Keratinocyte (primary cell): ENCODE data around the gene MFSD1. TPM values are rescaled to one million over a fixed set of nuclear protein-coding genes. Genes with fewer than 3 reads are reported as not detected.
A peak's percentile ranks its signal among the peaks of the same experiment; 100 is the strongest.

Experiments
- DNase-seq: peaks from one replicate; pipeline ENCODE4 v3.0.0-alpha.2; 2011; ENCODE audit warnings: low read depth, missing footprints, low spot score
- FAIRE-seq: peaks from 2 replicates; lab custom pipeline; 2011; peaks lifted over from hg19 to GRCh38; lab: Jason Lieb, UNC
- H2AFZ ChIP-seq: 2 replicates; pipeline ENCODE4 v1.6.0; 2012; ENCODE audit warnings: low read length, control low read depth, inconsistent platforms; ENCODE audit not compliant: control insufficient read depth
- H3K27ac ChIP-seq: 2 replicates; pipeline ENCODE4 v1.5.1; 2011; ENCODE audit warnings: low read length; ENCODE audit not compliant: control insufficient read depth, insufficient read depth
- H3K27me3 ChIP-seq: 3 replicates; pipeline ENCODE4 v1.6.0; 2011; ENCODE audit warnings: low read length; ENCODE audit not compliant: control insufficient read depth, insufficient read depth; ENCODE audit errors: extremely low read depth
- H3K36me3 ChIP-seq, 2 experiments: 2 replicates in 1 of 2; 3 replicates in 1 of 2; pipeline ENCODE4 v1.5.1; 2011; ENCODE audit warnings: low read length in 2 of 2, mild to moderate bottlenecking in 1 of 2; ENCODE audit not compliant: control insufficient read depth in 2 of 2, insufficient read depth in 2 of 2; ENCODE audit errors: extremely low read depth in 1 of 2
- H3K4me1 ChIP-seq: 3 replicates; pipeline ENCODE4 v1.5.1; 2011; ENCODE audit warnings: low read length; ENCODE audit not compliant: control insufficient read depth, insufficient read depth; ENCODE audit errors: extremely low read depth
- H3K4me2 ChIP-seq: 3 replicates; pipeline ENCODE4 v1.6.0; 2011; ENCODE audit warnings: low read depth, low read length; ENCODE audit not compliant: control insufficient read depth, insufficient read depth; ENCODE audit errors: extremely low read depth
- H3K4me3 ChIP-seq, 3 experiments: fragments of 200-600 bp in 1 of 3; sonication (generic) in 1 of 3; 2 replicates in 2 of 3; 3 replicates in 1 of 3; pipeline ENCODE4 v1.5.1; 2011 to 2016; ENCODE audit warnings: low read length in 3 of 3, mild to moderate bottlenecking in 3 of 3, control low read depth in 2 of 3, inconsistent platforms in 1 of 3, low read depth in 1 of 3, mixed read lengths in 1 of 3, mixed run types in 1 of 3, moderate library complexity in 1 of 3; ENCODE audit not compliant: control insufficient read depth in 2 of 3, insufficient read depth in 2 of 3; ENCODE audit errors: extremely low read depth in 1 of 3
- H3K79me2 ChIP-seq: 2 replicates; pipeline ENCODE4 v1.6.0; 2012; ENCODE audit warnings: low read length; ENCODE audit not compliant: control insufficient read depth, insufficient read depth
- H3K9ac ChIP-seq: 3 replicates; pipeline ENCODE4 v1.6.0; 2011; ENCODE audit warnings: low read length; ENCODE audit not compliant: control insufficient read depth, insufficient read depth; ENCODE audit errors: extremely low read depth
- H3K9me1 ChIP-seq: 3 replicates; pipeline ENCODE4 v1.6.0; 2011; ENCODE audit warnings: low read length; ENCODE audit not compliant: control insufficient read depth, insufficient read depth; ENCODE audit errors: extremely low read depth
- H3K9me3 ChIP-seq: 2 replicates; pipeline ENCODE4 v1.5.1; 2012; ENCODE audit warnings: low read depth, low read length; ENCODE audit not compliant: control insufficient read depth
- H4K20me1 ChIP-seq: 3 replicates; pipeline ENCODE4 v1.6.0; 2011; ENCODE audit warnings: low read length; ENCODE audit not compliant: control insufficient read depth, insufficient read depth; ENCODE audit errors: extremely low read depth
- CTCF ChIP-seq, 3 experiments: IDR thresholded peaks in 1 of 3; conservative IDR thresholded peaks in 1 of 3; optimal IDR thresholded peaks in 1 of 3; 2 replicates in 2 of 3; 3 replicates in 1 of 3; pipeline versions ENCODE3 to v1.5.1; 2011; ENCODE audit warnings: low read length in 3 of 3, mild to moderate bottlenecking in 3 of 3, moderate library complexity in 2 of 3, control low read depth in 1 of 3, inconsistent platforms in 1 of 3; ENCODE audit not compliant: insufficient read depth in 2 of 3; ENCODE audit errors: extremely low read depth in 1 of 3
- EZH2 ChIP-seq: IDR thresholded peaks from one replicate; pipeline ENCODE4 v1.6.1; 2012; ENCODE audit warnings: inconsistent platforms, mild to moderate bottlenecking, low read length, moderate library complexity
- dilution Hi-C: fragments of 300-500 bp; cut with MboI; formaldehyde crosslinking; loops from one replicate; pipeline ENCODE4 v1.7.0; 2020; ENCODE audit warnings: low sequenced_read_pairs; ENCODE audit not compliant: extremely low pct_ligation_motif_present
- polyA minus RNA-seq, 3 experiments: library from RNA; depleted of rRNA, polyadenylated mRNA; stranded (reverse); fragments of >200 nt; gene quantifications; 1 replicate in 1 of 3; 2 replicates in 1 of 3; 3 replicates in 1 of 3; pipeline ENCODE4 v1.2.3, GENCODE V29; 2011
- polyA plus RNA-seq, 5 experiments: library from polyadenylated mRNA; depleted of rRNA in 3 of 5; stranded (reverse) in 3 of 5; stranded (forward) in 1 of 5; unstranded in 1 of 5; fragments of >200 nt; gene quantifications; 1 replicate in 1 of 5; 2 replicates in 3 of 5; 3 replicates in 1 of 5; pipeline versions ENCODE4 v1.2.1 to v1.2.3, GENCODE V29; 2011 to 2012; ENCODE audit warnings: missing spikeins in 2 of 5, low read depth in 1 of 5, low replicate concordance in 1 of 5

Gene MFSD1
- polyA plus RNA-seq: 36.8 to 52.4 TPM (median 49.8 TPM) in 3 replicates
- polyA plus RNA-seq (2011; ENCODE audit: low read depth): 16.8 TPM
- 27.7 and 45.0 TPM in 2 replicates for polyA plus RNA-seq (2011; cell fraction: cytosol; rRNA removed)
- polyA plus RNA-seq (2011; cell fraction: nucleus; rRNA removed): 52.5 and 76.1 TPM in 2 replicates
- 23.6 and 29.1 TPM in 2 replicates for polyA plus RNA-seq (2012; ENCODE audit: low replicate concordance)
- polyA minus RNA-seq: 12.1 to 52.1 TPM (median 49.4 TPM) in 3 replicates
- polyA minus RNA-seq (2011; cell fraction: cytosol; rRNA and poly(A)+ RNA removed): 31.5 TPM
- 40.5 and 63.0 TPM in 2 replicates for polyA minus RNA-seq (2011; cell fraction: nucleus; rRNA and poly(A)+ RNA removed)

DNA sequence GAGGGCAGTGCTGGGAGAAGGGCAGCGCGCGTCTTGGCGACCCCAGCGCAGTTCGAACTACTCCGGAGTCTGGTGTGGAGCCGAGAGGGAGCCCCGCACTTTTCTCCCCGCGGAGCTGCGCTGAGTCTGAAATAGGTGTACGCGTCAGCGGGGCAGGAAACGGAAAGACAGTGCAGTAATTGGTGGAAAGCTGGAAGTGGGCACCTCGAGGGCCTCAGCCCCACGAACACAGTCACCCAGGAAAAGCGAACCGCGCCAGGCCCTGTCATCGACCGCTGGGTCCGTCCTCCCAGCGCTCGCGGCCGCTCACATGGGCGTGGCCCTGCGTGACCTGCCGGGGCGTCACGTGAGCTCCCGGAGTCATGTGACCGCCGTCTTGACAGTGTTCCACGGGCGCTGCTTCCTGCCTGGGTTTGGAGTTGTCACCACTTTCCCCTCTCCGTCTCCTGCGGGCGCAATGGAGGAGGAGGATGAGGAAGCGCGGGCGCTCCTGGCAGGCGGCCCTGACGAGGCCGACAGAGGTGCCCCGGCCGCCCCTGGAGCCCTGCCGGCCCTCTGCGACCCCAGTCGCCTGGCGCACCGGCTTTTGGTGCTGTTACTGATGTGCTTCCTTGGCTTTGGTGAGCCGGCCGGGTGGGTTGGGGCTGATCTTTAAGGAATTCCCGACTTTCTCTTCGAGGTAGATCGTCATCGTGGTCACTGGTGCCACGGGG is at the start of gene MFSD1:
Gene MFSD1 (plus strand): TSS at position 359 of the 713 bp plus-strand sequence. CDS start 99 bp downstream, at position 458.
- Histone ChIP-seq H3K9me3 (no peaks in the 10 kb centered on the region), H3K9ac (peak within 1 kb of the TSS; percentile 88), H3K79me2 (peaks cover 5% of the 10 kb centered on the region), H2AFZ (peak within 1 kb of the TSS; percentile 93), H3K4me3 (peak within 1 kb of the TSS; percentile 64 to 85 (median 83)), H3K36me3 (peaks cover 0 to 2% of the 10 kb centered on the region in 2 experiments), H3K9me1 (no peaks in the 10 kb centered on the region), H4K20me1 (no peaks in the 10 kb centered on the region), H3K27me3 (no peaks in the 10 kb centered on the region), H3K4me2 (peak within 1 kb of the TSS; percentile 92), H3K4me1 (peaks cover 15% of the 10 kb centered on the region), H3K27ac (peak within 1 kb of the TSS; percentile 84)
- dilution Hi-C loops: no loop called here
- DNase-seq: peak; percentile 48
- peak; percentile 73 for FAIRE-seq
- TF ChIP-seq CTCF (optimal IDR thresholded peaks at IDR 0.05 in 1 of 3, IDR thresholded peaks at IDR 0.05 in 1 of 3, conservative IDR thresholded peaks at IDR 0.05 in 1 of 3; ENCODE audit: extremely low read depth in 1 of 3, insufficient read depth in 2 of 3, low read length in 3 of 3) (no peak), EZH2 (no peak)

GRCh38 chr3:158753854-158754253 is 48.0 kb upstream of the MFSD1 start:
- dilution Hi-C loops: no loop called here
- H3K27me3 ChIP-seq: no peaks in the 10 kb centered on the region
- DNase-seq: no peak
- no peak overlapping the region for H3K4me3 ChIP-seq
- no peak overlapping the region for H3K27ac ChIP-seq
- no peak for FAIRE-seq
- no peak overlapping the region for H3K9ac ChIP-seq
- H2AFZ ChIP-seq: no peak overlapping the region
- H3K9me3 ChIP-seq: no peaks in the 10 kb centered on the region
- TF ChIP-seq EZH2 (no peak), CTCF (optimal IDR thresholded peaks at IDR 0.05 in 1 of 3, IDR thresholded peaks at IDR 0.05 in 1 of 3, conservative IDR thresholded peaks at IDR 0.05 in 1 of 3; ENCODE audit: extremely low read depth in 1 of 3, insufficient read depth in 2 of 3, low read length in 3 of 3) (no peak)
- no peak overlapping the region for H3K4me2 ChIP-seq
- H4K20me1 ChIP-seq: no peaks in the 10 kb centered on the region
- no peaks in the 10 kb centered on the region for H3K9me1 ChIP-seq
- no peaks in the 10 kb centered on the region for H3K4me1 ChIP-seq
- H3K79me2 ChIP-seq: no peaks in the 10 kb centered on the region
- no peaks in the 10 kb centered on the region for H3K36me3 ChIP-seq
